Measurements from ENCODE around the gene ZNF266.

- no peak for TF ChIP-seq POLR2AphosphoS5 (IDR thresholded peaks at IDR 0.05)
- no peak for TF ChIP-seq CTCF (IDR thresholded peaks at IDR 0.05)
- TF ChIP-seq POLR2A (IDR thresholded peaks at IDR 0.05; ENCODE audit: low read depth) = no peak
- TF ChIP-seq EP300 (IDR thresholded peaks at IDR 0.05) = no peak
Measured at GRCh38 chr19:9413240-9413954, 22.0 kb downstream of the ZNF266 start.

All from esophagus muscularis mucosa (tissue), 4 donors.